ENCODE measurements around the gene NSMCE3.

NSMCE3 gene

DNA sequence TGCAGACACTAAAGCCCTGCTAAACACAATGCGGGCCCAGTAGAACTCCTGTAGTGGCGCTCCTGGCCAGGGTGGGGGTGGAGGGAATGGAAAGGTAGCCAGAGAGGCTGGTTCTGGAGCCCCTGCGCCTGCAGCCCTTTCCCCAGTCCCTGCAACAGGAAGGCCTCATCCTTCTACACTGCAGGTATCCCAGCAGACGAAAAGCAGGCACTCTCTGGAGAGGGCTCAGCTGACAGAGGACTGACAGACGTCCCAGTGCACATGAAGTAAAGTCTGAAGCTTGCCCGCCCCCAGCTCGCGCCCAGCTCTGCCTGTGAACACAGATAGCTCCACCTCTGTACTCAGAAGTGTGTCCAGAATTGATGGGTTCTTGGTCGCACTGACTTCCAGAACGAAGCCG lies 46.0 kb downstream of the NSMCE3 start:
- no peak for DNase-seq (ENCODE audit: extremely low read depth in 1 of 2, low read depth in 1 of 2)

DNA sequence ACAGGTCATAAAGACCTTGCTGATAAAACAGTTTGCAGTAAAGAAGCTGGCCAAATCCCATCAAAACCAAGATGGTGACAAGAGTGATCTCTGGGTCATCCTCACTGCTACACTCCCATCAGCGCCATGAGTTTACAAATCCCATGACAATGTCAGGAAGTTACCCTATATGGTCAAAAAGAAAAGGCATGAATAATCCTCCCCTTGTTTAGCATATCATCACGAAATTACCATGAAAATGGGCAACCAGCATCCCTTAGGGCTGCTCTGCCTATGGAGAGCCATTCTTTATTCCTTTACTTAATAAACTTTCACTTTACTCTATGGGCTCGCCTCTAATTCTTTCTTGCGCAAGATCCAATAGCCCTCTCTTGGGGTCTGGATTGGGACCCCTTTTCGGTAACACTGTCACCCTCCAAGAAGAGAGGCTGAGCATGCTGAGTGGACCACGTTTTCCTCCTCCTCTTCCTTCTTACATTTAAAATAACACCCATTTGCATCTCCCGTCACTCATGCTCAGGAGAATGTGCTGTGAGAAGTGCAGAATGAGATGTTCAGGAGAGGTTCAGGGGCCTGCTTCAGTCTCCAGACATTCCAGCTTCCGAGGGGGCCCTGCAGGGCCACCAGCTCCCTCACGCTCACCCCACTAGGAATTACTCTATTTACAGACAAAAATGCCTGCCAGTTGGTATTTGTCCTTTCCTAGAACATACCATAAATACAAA lies 47.3 kb downstream of the NSMCE3 start:
- DNase-seq (ENCODE audit: extremely low read depth in 1 of 2, low read depth in 1 of 2): no peak

DNA sequence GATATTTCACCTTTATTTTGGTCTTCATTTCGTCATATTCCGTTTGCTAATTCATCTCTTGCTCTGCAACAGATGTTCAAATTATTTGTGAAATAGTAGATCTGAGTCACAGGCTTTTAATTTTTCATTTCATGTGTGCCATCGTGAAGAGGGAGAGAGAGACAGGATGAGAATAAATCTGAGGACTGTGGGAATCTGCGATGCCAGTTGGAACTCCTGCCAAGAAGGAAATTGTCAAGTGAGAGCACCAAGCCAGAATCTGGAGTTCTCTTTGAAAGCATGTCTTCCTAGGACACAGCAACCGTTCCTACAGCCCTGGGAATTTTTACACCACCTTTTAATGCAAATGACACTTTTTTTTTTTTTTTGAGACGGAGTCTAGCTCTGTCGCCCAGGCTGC lies 48.8 kb downstream of the NSMCE3 start:
- no peak for DNase-seq (ENCODE audit: extremely low read depth in 1 of 2, low read depth in 1 of 2)

DNA sequence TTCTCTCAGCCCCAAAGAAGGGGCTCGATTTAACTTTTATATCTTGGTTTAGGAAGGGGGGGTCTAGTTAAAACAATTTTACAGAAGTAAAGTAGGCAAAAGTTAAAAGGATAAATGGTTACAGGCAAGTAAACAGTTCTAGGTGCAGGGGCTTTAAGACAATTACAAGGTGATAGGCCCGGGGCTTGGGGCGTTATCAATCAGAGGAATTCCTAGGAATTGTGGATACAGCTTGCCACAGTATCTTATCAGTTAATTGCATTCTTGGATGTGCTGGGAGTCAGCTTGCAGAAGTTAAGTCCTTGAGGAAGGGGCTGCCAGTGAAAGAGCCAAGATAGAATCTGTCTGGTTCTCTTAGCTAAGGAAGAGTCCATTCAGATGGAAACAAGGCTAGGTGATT lies 52.7 kb downstream of the NSMCE3 start:
- DNase-seq (ENCODE audit: extremely low read depth in 1 of 2, low read depth in 1 of 2): no peak

Data from stimulated activated CD8-positive, alpha-beta memory T cell treated with anti-CD3 and anti-CD28 coated beads, Interleukin-7, amount 100 ng/mL, for 48 hours (primary cell).